GM18502 (cell line): ENCODE measurements around the gene KCNJ1.

Source experiments
- ATAC-seq: cut with Tn5 transposase; IDR thresholded peaks from one replicate; pipeline ENCODE4 v1.9.1; 2021; ENCODE audit warnings: mild to moderate bottlenecking; ENCODE audit not compliant: unreplicated experiment, poor library complexity

The KCNJ1 gene

GRCh38 chr11:128856241-128856640, 10.9 kb downstream of the KCNJ1 start:
- no peak for ATAC-seq

- ATAC-seq = no peak
These were observed 12.3 kb downstream of the KCNJ1 start for GRCh38 chr11:128854841-128855240.

GRCh38 chr11:128853559-128853958, 13.5 kb downstream of the KCNJ1 start:
- no peak for ATAC-seq

GRCh38 chr11:128852327-128853023, 14.6 kb downstream of the KCNJ1 start:
- no peak for ATAC-seq

- peak; percentile 90 for ATAC-seq
These were observed 18.2 kb downstream of the KCNJ1 start for GRCh38 chr11:128848815-128849455.

- no peak for ATAC-seq
These were observed 20.1 kb downstream of the KCNJ1 start for GRCh38 chr11:128846985-128847384.

- ATAC-seq = no peak
These were observed 21.7 kb downstream of the KCNJ1 start for GRCh38 chr11:128845334-128845780.

GRCh38 chr11:128843198-128843785, 23.8 kb downstream of the KCNJ1 start:
- no peak for ATAC-seq

- ATAC-seq = peak; percentile 62
These were observed 25.5 kb downstream of the KCNJ1 start for GRCh38 chr11:128841461-128842072.

- ATAC-seq = no peak
These were observed 26.3 kb downstream of the KCNJ1 start for GRCh38 chr11:128840783-128841182.

GRCh38 chr11:128840137-128840536, 27.0 kb downstream of the KCNJ1 start:
- no peak for ATAC-seq

GRCh38 chr11:128839081-128839480, 28.0 kb downstream of the KCNJ1 start:
- no peak for ATAC-seq

GRCh38 chr11:128837627-128838026, 29.5 kb downstream of the KCNJ1 start:
- ATAC-seq = no peak

GRCh38 chr11:128835741-128836430, 31.2 kb downstream of the KCNJ1 start:
- ATAC-seq = no peak

GRCh38 chr11:128834157-128834556, 32.9 kb downstream of the KCNJ1 start:
- ATAC-seq = no peak

GRCh38 chr11:128832121-128832497, 35.0 kb downstream of the KCNJ1 start:
- peak; percentile 53 for ATAC-seq

- peak; percentile 85 for ATAC-seq
These were observed 35.6 kb downstream of the KCNJ1 start for GRCh38 chr11:128831174-128832120.

GRCh38 chr11:128830290-128831173, 36.6 kb downstream of the KCNJ1 start:
- ATAC-seq = peak; percentile 35

GRCh38 chr11:128828350-128828749, 38.7 kb downstream of the KCNJ1 start:
- ATAC-seq = no peak
